Panc1 (cell line): Measurements from ENCODE around the gene JMJD4.

Source experiments
- CTCF ChIP-seq: fragments of 450-650 bp; IDR thresholded peaks from 2 replicates; pipeline ENCODE4 v1.5.1; 2017; ENCODE audit warnings: mild to moderate bottlenecking
- POLR2AphosphoS5 ChIP-seq: IDR thresholded peaks from 2 replicates; pipeline ENCODE4 v1.6.1; 2012; ENCODE audit warnings: mild to moderate bottlenecking, low read depth, low read length, moderate library complexity

- TF ChIP-seq CTCF (no peak), POLR2AphosphoS5 (no peak)
Measured at GRCh38 chr1:227756172-227756959, 21.3 kb upstream of the JMJD4 start.
